ENCODE results near the gene B4GALT2. TPM values are rescaled to one million over a fixed set of nuclear protein-coding genes. Genes with fewer than 3 reads are reported as not detected.

The B4GALT2 gene
- total RNA-seq, 1 donor from 2014 or later: 56.6 TPM

DNA sequence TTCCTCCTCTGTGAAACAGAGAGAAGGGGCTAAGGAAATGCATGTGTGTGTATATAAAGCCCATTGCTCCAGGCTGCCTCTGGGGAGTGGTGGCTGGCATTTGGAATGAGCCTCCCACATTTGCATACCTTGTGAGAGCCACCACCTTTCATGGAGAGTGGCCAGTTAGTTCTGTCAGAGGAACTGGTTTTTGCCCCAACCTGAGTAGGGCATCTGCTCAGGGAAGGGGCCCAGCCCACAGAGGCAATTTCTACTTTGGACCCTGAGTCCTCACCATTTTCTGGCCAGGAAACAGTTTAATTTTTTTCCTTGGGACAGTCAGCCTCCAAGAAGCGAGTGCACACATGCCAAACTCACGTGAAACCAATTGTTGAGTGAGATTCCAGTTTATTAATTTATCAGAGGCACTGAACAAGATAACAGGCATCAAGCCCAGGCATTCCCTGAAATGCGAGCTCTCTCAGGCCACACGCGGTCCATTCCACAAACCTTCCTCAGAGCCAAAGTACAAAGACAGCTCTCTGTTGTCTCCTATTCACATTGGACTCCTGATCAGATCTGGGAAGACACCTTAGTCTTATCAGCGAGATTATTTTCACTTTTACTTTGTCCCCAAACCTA lies 53.3 kb downstream of the B4GALT2 start:
- H3K4me1 Mint-ChIP-seq (ENCODE audit: low read depth, unreplicated experiment): peaks cover 19% of the 10 kb centered on the region
- no peak overlapping the region for H3K27ac ChIP-seq (ENCODE audit: low read depth, low read length)
- H4K20me1 ChIP-seq (ENCODE audit: insufficient read depth, low read length): no peaks in the 10 kb centered on the region
- H3K27me3 ChIP-seq (ENCODE audit: insufficient read depth, low read length): no peaks in the 10 kb centered on the region
- TF ChIP-seq EZH2 (IDR thresholded peaks at IDR 0.05; ENCODE audit: insufficient read depth, low read length): no peak
- TF ChIP-seq, protein P1, sequence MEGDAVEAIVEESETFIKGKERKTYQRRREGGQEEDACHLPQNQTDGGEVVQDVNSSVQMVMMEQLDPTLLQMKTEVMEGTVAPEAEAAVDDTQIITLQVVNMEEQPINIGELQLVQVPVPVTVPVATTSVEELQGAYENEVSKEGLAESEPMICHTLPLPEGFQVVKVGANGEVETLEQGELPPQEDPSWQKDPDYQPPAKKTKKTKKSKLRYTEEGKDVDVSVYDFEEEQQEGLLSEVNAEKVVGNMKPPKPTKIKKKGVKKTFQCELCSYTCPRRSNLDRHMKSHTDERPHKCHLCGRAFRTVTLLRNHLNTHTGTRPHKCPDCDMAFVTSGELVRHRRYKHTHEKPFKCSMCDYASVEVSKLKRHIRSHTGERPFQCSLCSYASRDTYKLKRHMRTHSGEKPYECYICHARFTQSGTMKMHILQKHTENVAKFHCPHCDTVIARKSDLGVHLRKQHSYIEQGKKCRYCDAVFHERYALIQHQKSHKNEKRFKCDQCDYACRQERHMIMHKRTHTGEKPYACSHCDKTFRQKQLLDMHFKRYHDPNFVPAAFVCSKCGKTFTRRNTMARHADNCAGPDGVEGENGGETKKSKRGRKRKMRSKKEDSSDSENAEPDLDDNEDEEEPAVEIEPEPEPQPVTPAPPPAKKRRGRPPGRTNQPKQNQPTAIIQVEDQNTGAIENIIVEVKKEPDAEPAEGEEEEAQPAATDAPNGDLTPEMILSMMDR (IDR thresholded peaks at IDR 0.05; ENCODE audit: insufficient read depth, low read depth, low read length): no peak
- H3K4me1 ChIP-seq (ENCODE audit: insufficient read depth, low read length): peaks cover 15% of the 10 kb centered on the region
- peaks cover 2% of the 10 kb centered on the region for H3K36me3 Mint-ChIP-seq (ENCODE audit: low read depth, unreplicated experiment)
- no peak overlapping the region for H3K4me3 ChIP-seq (ENCODE audit: insufficient read depth, low read depth, low read length)
- no peaks in the 10 kb centered on the region for H3K9me3 ChIP-seq (ENCODE audit: insufficient read depth, low read depth, low read length)
- H3K27ac Mint-ChIP-seq (ENCODE audit: unreplicated experiment): peak overlapping the region; percentile 60
- peaks cover 5% of the 10 kb centered on the region for H3K27me3 Mint-ChIP-seq (ENCODE audit: low read depth, unreplicated experiment)
- DNase-seq (ENCODE audit: low read depth) (no peak), FAIRE-seq (no peak)
- no peaks in the 10 kb centered on the region for H3K9me3 Mint-ChIP-seq (ENCODE audit: unreplicated experiment)
- H3K4me3 Mint-ChIP-seq (ENCODE audit: unreplicated experiment): peak overlapping the region; percentile 87
- H2AFZ ChIP-seq (ENCODE audit: low read depth, low read length): no peak overlapping the region
- no peak overlapping the region for H3K9ac ChIP-seq (ENCODE audit: low read length)
- H3K36me3 ChIP-seq (ENCODE audit: insufficient read depth, low read length): no peaks in the 10 kb centered on the region
- no peaks in the 10 kb centered on the region for H3K79me2 ChIP-seq (ENCODE audit: insufficient read depth, low read length)
- H3K4me2 ChIP-seq (ENCODE audit: low read length): no peak overlapping the region

DNA sequence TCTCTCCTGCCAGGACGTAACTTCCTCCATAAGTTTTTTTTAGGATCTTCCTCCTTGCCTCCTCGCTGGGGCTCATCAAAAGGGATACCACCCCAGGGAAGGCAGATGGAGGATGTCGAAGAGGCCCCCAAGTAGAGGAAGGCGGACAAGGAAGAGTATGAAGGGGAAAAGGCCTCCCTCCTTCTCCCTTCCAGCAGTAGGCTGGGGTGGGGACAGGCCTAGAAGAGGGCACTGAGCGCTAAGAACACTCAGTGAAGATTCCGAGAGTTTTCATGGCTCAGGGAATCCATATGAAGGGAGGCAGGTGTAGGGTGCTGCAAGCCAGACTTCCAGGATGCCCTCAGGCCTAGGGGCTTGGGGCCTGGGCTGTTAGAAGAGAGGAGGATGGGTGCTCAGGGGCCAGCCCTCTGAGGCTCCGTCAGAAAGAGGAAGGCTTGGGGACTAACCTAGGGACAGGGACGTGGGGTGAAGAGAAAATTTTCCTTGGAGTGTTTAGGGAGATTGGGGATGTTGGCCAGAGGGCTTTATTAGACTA lies 54.1 kb downstream of the B4GALT2 start:
- H3K4me1 ChIP-seq (ENCODE audit: insufficient read depth, low read length): peaks cover 15% of the 10 kb centered on the region
- H3K4me2 ChIP-seq (ENCODE audit: low read length): no peak overlapping the region
- DNase-seq (ENCODE audit: low read depth): no peak
- Mint-ChIP-seq H3K9me3 (ENCODE audit: unreplicated experiment) (no peaks in the 10 kb centered on the region), H3K36me3 (ENCODE audit: low read depth, unreplicated experiment) (no peaks in the 10 kb centered on the region), H3K4me1 (ENCODE audit: low read depth, unreplicated experiment) (peaks cover 16% of the 10 kb centered on the region), H3K4me3 (ENCODE audit: unreplicated experiment) (peak overlapping the region; percentile 45), H3K27ac (ENCODE audit: unreplicated experiment) (peak overlapping the region; percentile 4), H3K27me3 (ENCODE audit: low read depth, unreplicated experiment) (peaks cover 5% of the 10 kb centered on the region)
- H3K9me3 ChIP-seq (ENCODE audit: insufficient read depth, low read depth, low read length): no peaks in the 10 kb centered on the region
- H3K79me2 ChIP-seq (ENCODE audit: insufficient read depth, low read length): no peaks in the 10 kb centered on the region
- no peaks in the 10 kb centered on the region for H3K27me3 ChIP-seq (ENCODE audit: insufficient read depth, low read length)
- no peak overlapping the region for H2AFZ ChIP-seq (ENCODE audit: low read depth, low read length)
- H3K36me3 ChIP-seq (ENCODE audit: insufficient read depth, low read length): no peaks in the 10 kb centered on the region
- H3K9ac ChIP-seq (ENCODE audit: low read length): no peak overlapping the region
- H3K4me3 ChIP-seq (ENCODE audit: insufficient read depth, low read depth, low read length): no peak overlapping the region
- no peak overlapping the region for H3K27ac ChIP-seq (ENCODE audit: low read depth, low read length)
- no peaks in the 10 kb centered on the region for H4K20me1 ChIP-seq (ENCODE audit: insufficient read depth, low read length)
- no peak for FAIRE-seq
- TF ChIP-seq, protein P1 (IDR thresholded peaks at IDR 0.05; ENCODE audit: insufficient read depth, low read depth, low read length): no peak
- TF ChIP-seq EZH2 (IDR thresholded peaks at IDR 0.05; ENCODE audit: insufficient read depth, low read length): no peak

GRCh38 chr1:44033756-44034155 lies 54.7 kb downstream of the B4GALT2 start:
- Histone ChIP-seq H3K9ac (ENCODE audit: low read length) (no peak overlapping the region), H3K4me2 (ENCODE audit: low read length) (no peak overlapping the region), H3K4me3 (ENCODE audit: insufficient read depth, low read depth, low read length) (no peak overlapping the region), H2AFZ (ENCODE audit: low read depth, low read length) (no peak overlapping the region), H3K79me2 (ENCODE audit: insufficient read depth, low read length) (no peaks in the 10 kb centered on the region), H3K4me1 (ENCODE audit: insufficient read depth, low read length) (peaks cover 13% of the 10 kb centered on the region), H3K27ac (ENCODE audit: low read depth, low read length) (no peak overlapping the region), H4K20me1 (ENCODE audit: insufficient read depth, low read length) (no peaks in the 10 kb centered on the region), H3K36me3 (ENCODE audit: insufficient read depth, low read length) (no peaks in the 10 kb centered on the region), H3K27me3 (ENCODE audit: insufficient read depth, low read length) (no peaks in the 10 kb centered on the region), H3K9me3 (ENCODE audit: insufficient read depth, low read depth, low read length) (no peaks in the 10 kb centered on the region)
- Mint-ChIP-seq H3K4me3 (ENCODE audit: unreplicated experiment) (no peak overlapping the region), H3K27ac (ENCODE audit: unreplicated experiment) (no peak overlapping the region), H3K36me3 (ENCODE audit: low read depth, unreplicated experiment) (no peaks in the 10 kb centered on the region), H3K27me3 (ENCODE audit: low read depth, unreplicated experiment) (peaks cover 5% of the 10 kb centered on the region), H3K4me1 (ENCODE audit: low read depth, unreplicated experiment) (peaks cover 12% of the 10 kb centered on the region), H3K9me3 (ENCODE audit: unreplicated experiment) (no peaks in the 10 kb centered on the region)
- TF ChIP-seq, protein P1 (IDR thresholded peaks at IDR 0.05; ENCODE audit: insufficient read depth, low read depth, low read length): no peak
- no peak for TF ChIP-seq EZH2 (IDR thresholded peaks at IDR 0.05; ENCODE audit: insufficient read depth, low read length)
- no peak for DNase-seq (ENCODE audit: low read depth)
- FAIRE-seq: no peak
